Retina (tissue), 1 donor: ENCODE results near the gene ATXN2.
"Not testable (repeated sequence)": the region's sequence is repeated elsewhere in the genome, so short reads cannot be mapped to it uniquely, and the experiment has no call there.

Experiments used
- DNase-seq: peaks from one replicate; pipeline ENCODE4 v3.0.0-alpha.2; 2016

ATXN2 gene

DNA sequence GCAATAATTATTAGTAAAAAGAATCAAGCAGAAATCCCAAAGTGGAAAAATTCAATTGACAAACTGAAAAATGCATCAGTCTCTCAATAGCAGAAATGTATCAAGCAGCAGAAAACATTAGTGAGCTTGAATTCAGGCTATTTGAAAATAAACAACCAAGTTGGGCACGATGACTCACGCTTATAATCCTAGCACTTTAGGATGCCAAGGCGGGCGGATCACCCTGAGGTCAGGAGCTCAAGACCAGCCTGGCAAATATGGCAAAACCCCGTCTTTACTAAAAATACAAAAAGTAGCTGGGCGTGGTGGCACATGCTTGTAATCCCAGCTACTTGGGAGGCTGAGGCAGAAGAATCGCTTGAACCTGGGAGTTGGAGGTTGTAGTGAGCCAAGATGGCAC lies 106.1 kb downstream of the ATXN2 start:
- DNase-seq, result not testable (repeated sequence)

DNA sequence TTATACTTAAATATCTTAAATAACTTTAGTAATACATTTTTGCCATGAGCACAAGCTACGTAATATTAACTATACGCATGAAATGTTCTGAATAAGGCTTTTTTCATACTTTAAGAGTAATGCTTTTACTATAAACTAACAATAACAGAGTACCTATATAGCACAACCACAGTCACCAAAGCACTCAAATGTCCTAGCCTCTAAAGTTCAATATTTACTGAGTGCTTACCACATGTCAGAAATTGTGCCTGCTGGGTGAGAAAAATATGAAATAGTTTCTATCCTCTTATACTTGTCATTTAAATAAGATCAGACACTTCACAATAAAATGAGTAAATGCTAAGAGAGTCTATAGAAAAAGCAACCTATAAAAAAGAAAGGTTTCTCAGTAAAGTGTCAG lies 110.3 kb downstream of the ATXN2 start:
- no peak for DNase-seq

DNA sequence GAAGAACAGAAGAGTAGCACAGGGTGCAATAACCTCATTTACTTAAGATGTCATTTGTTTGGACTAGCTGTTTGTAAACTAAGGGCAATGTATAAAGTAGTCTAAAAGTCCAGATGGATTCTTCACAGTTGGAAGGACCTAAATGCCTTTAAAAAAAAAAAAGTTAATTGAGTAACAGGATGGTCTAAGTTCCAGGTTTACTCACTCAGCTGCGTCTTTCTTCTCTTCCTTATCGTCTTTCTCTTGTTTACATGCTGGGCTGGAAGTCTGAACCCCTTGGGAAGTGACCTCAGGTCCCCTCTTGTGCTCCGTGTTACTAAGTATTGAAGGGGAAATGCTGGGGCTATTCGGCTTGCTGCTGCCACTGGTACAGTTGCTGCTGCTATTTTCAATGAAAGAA lies 110.8 kb downstream of the ATXN2 start:
- no peak for DNase-seq

DNA sequence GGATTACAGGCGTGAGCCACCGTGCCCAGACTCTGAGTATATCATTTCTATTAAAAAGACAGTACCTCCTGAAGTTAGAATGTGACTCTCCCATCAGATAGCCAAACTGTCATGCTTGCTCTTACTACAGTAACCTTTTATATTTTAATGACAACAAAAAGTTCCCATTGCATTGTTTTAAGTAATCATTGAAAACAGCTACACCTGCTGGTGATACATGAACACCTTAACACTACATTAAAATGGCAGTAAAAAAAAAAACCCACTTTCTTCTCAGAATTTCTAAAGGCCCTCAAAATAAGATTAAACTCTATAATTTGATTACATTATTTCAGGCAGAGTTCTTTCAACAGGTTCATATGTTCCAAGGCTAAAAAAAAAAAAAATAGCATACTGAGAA lies 116.7 kb downstream of the ATXN2 start:
- DNase-seq, result no peak

DNA sequence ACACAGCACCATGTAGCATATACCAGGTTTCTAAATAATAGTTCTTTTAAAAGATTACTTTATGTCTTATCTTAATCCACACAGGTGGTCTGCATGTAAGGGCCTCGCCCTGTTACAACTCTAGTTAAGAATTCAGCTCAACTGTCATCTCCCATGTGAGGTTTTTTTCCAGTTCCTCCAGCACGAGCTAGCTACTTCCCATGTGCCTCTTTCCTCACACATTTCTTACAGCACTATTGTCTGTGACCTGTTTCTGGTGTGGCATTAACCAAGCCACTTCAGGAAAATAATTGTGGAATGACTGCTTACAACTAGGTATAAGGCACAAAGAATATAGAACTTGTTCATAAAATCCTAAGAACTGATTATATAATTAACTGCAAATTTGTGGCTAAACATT lies 127.9 kb downstream of the ATXN2 start:
- DNase-seq, result no peak

DNA sequence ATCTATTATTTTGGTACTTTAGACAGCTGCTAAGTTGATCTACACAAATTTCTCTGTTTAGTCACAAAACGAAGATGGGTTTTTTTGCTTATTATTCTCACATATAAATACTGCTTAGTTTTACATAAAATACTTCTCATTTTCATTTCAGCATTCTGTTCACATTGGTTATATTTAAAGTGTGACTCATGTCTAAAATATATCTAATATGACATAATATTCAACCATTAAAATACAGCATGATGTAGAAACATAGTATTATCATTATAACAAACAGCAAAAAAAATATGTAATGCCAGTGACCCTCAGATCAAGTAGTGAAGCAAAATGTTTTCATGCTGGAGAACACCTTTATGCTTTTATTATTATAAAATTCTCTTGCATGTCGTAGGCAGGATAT lies 129.7 kb downstream of the ATXN2 start:
- no peak for DNase-seq

DNA sequence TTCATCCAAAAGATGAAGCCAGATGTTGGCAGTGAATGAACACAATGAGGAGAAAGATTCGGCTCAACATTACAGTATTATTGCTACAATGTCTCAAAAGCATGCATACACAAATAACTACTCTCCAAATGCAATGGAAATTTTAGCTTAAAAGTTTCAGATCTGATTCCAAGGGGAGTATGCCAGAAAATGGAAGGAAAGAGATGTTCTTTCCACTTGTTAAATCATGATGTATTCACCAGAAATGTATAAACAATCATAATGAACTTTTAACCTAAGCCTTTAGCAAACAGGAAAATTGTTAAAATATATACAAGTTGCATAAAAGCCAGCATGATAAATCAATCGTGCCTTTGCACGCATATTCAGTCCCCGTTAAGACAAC lies 131.3 kb downstream of the ATXN2 start:
- no peak for DNase-seq

DNA sequence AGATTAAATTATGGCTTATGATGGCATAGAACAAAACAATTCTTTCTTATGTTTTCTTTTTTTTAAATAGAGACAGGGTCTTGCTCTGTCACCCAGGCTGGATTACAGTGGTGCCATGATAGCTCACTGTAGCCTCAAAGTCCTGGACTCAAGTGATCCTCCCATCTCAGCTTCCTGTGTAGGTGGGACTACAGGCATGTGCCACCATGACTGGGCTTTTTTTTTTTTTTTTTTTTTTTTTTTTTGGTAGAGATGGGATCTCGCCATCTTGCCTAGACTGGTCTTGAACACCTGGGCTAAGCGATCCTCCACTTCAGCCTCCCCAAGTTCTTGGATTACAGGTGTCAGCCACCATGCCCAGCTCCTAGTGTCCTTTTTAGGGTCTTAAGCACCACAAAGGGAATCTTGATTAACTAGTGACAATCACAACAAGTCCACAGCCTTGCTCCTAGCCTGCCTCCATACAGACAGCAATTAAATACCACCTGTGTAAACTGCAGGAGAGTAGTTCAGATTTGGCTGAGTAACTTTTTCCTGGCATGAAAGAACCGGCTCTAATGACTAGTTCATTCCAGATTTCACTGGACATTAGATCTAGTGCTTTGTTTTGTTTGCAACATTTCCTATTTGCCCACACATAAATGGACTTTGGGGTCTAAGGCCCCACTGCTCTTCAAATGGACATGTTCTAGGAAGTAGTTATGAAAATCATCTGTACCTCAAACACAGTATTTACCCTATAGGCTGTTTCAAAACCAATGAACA lies 131.8 kb downstream of the ATXN2 start:
- no peak for DNase-seq

DNA sequence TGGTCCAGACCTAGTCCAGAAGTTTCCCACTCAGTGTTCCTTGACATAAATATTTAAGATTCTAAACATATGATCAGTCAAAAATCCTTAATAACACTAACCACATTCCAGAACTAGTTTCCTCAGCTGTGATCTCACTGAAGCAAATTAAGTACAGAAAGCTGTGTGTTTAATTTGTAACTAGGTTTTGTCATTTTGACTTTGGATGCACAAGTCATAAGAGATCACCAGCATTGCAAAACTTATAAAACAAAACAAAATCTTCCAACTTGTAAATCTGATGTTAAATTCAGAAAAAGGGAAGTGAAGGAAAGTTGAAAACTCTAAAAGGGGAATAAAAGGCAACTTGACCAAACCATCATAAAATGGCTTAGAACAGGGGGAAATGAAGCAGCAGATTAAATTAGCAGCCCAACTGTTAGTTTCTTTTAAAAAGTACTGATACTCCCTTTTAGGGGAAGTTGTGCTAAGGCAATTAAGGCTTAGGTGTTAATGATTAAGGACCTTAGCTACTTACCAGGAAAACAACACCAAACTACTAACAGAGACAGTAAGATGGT lies 136.8 kb downstream of the ATXN2 start:
- no peak for DNase-seq

DNA sequence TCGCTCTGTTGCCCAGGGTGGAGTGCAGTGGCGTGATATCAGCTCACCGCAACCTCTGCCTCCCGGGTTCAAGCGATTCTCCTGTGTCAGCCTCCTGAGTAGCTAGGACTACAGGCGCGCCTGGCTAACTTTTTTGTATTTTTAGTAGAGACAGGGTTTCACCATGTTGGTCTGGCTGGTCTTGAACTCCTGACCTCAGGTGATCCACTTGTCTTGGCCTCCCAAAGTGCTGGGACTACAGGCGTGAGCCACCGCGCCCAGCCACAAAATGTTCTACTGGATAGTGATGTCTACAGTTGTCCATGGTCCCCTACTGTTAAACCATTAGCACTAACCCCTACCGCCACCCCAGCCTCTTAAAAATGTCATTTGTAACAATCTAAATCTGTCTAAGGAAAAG lies 139.0 kb downstream of the ATXN2 start:
- not testable (repeated sequence) for DNase-seq

DNA sequence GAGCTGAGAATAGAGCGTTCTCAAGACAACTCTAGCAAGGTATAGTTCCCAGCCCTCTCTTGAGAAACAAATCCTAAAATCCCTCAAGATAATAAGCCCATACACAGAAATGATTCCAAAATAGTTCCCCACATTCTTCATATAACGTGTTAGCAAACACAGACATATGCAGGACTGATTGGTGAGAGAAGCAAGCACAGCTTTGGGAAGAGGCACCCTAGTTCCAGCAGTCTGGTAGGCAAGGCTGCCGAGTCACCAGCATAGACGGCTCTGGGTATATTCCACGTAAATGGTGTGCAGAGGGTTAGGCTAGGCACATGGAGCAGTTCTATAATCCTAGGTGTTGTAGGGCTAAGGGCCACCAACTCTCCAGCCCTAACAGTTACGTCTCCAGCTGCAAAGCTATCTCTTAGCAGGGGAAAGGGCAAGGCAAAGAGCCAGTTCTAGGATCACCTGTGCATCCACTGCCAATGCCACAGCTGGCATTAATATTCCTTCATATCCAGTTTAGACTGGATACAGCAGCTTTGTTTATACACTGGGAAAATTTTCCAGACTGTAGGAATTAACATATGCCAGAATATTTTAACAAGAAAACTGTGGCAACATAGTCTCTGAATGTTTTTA lies 140.5 kb downstream of the ATXN2 start:
- no peak for DNase-seq

DNA sequence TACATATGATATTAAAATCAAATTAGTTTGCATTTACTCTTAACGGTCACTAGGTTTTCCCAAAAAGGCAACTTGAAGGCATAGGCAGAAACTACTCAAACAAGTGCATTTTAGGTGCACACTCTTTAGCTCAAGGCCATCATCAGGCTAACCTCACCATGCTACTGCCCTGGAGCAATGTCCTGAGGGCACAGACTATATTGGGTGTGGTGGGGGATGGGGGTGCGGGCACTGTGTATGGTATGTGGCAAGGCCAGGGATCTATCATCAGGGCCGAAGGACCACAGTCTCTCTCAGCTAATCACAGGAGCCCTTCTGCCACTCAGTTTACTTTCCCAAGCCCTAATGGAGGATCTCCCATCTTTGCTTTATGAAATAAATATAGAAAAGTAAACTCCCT lies 141.5 kb downstream of the ATXN2 start:
- no peak for DNase-seq

DNA sequence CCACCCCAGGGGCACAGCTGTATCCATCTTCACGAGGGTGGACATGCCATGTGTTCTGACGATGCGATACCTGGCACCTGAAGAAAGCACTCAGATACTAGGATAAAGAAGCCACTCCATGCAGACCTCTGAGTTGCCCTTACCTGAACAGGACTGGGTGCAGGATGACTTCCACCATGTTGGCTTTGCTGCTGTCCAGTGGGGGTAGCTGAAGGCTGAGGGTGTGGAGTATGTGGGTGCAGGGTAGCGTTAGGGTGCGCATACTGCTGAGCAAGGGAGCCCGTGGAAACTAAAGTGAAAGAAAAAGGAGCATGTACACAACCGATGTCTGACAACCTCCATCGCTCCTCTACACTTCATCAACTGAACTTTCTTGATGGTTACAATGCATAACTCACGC lies 142.0 kb downstream of the ATXN2 start:
- no peak for DNase-seq

DNA sequence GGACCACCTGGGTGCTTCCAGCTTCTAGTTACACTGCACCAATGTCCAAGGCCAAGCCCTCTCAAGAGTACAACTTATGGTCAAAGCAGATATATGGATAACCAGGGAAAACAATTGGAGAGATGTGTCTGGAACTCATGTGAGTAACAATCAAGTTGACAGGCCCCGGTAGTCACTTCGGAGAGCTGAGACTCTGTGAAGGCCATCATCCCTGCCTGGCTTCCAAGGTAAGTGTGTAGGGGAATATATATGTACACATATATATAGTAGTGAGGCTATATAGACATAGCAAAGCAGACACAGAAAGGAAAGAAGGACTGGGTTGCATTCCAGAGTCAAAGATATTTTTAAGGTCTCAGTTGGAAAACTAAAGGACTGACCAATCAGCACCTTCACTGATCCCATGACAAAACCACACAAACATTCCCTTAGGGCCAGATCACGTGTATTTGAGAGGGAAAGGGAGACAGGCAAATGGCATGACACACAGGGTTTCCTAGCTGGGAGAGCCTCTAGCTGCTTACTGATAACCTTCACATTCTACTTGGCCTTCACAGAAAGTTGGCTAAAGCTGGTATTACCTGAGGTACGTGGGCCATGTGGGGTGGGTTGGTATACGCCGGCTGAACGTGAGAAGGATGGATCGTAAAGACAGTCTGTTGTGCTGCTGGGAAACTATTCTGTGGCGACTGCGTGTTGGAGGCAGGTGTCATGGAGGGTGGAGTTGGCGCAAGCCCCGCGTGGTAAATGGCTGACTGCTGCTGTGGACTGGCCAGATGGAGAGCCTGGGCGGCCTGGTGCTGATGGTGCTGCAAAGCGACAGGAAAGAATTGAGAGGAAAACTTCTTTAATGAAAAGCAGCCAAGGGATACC lies 143.4 kb downstream of the ATXN2 start:
- no peak for DNase-seq

DNA sequence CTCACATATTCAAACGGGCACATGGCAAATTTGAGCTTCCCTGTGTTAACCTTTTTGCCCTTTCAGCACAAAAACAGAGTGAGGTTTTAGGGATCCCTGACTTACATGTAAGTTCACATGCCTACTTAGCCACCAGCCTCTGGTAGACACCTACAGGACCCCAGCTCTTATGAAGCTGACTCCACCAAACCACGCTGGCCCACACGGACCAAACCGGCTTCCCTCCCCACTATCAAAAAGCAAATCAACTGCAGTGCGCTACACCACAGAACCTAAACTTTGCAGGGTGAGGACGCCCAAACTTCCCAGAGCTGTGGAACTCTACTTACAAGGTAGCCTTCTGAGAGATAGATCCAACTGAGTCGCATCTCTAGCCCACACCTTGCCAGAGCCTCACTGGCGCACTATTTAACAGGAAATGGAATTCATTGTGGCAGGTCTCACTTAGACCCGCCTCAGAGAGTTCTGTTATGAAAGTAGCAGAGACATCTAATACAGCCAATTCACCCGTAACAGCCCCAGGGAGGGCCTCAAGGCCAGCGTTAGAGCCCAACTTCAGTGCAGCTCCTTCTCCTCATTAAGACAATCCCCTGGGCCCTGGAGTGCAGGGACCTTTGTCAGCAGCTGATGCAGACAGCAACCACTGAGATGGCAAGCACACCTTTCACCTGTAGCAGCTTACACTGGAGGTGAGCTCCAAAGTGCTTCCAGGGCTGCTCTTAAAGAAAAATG lies 144.2 kb downstream of the ATXN2 start:
- DNase-seq, result no peak

DNA sequence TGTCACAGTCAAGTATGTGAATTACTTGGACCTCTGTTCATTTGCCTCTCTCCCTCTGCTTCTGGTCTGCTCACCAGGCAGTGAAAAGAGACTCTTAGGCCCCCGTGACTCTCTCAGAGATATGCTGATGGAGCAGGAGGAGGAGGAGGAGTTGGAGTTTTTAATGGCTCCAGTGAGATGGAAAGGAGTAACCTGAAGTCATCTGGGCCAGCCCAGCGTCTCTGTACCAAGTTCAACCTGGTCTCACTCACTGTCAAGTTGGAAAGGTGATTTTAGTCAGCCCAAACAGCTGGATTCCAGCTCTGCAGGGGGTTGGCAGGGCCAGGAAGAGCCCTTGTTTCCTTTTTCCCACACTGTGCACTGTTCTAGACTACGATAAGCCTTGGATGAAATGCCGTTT lies 144.8 kb downstream of the ATXN2 start:
- no peak for DNase-seq

DNA sequence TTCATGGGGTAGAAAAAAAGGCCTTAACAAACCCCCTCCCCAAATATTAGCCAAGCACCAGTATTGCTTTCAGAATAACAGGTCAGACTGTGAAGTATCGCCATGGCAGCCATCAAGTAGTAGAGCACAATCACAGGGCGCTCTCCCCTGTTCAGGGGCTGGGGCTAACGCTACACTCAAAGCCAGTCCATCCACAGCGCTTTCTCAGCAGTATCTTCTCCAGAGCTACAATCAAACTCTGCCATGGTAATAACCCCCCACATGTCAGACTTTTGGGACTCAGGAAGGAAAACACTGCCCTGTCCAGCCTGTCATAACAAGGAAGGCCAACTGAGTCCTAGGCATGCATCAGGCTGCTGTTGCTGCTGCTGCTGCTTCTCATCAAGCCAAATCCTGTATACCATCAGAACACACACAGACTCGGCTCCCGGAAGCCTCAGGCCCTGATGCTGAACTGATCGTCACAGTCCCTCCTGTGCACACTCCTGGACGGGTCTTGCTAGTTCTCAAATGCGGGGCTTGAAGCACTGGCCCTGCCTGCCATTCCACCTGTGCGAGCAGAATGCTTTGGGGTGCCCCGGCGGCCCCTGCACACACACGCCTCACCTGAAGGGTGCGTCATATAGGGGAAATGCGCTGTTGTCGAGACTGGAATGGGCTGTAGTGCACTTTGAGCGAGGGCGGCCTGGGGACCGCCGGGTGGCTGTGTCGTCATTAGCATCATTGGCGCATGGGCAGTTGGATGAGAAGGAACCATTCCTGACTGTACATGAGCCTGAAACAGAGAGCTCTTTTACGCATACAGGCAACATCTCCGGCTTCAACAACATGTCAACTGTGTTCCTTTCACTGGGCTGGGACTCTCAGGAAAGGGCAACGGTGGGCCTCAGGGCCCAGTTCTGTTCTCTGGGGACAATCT lies 145.8 kb downstream of the ATXN2 start:
- DNase-seq, result no peak

DNA sequence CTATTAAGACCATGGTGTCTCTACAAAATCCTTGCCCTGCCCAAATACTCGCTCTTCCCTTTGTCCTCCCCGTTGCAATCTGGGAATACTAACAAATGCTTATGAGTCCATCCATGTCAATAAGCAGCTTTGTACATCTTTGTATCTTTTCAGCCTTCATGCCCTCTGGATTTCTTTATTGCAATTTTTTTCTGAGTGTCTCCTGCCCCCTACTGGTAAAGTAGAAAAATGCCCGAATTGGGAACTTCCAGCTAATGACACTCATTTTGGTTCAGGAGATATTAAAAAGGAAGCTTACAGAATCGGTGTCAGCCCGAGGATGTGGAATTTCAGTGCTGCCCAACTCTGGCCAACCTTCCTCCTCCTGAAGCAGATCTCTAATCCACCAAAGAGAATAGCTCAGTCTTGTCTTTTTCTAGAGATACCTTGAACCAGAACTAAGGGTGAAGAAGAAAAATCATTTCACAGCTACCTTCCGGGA lies 147.4 kb downstream of the ATXN2 start:
- peak; percentile 61 for DNase-seq

DNA sequence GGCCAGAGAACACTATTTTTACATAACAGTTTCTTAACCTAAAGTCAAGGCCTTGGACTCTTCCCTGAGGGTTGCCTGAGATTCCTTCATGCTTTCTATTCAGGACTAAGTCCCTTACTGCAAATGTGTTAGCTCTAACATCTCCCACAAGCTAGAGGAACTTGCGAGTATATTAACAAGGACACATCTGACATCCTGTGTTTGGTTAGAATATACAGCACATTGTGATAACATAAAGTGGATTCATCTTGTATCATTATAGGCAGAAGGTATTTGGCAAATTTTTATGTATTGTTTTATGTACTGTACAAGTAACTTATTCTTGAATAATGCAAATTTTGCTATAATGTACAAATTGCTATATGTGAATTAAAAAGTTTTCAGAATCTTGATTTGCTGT lies 147.9 kb downstream of the ATXN2 start:
- DNase-seq, result no peak

DNA sequence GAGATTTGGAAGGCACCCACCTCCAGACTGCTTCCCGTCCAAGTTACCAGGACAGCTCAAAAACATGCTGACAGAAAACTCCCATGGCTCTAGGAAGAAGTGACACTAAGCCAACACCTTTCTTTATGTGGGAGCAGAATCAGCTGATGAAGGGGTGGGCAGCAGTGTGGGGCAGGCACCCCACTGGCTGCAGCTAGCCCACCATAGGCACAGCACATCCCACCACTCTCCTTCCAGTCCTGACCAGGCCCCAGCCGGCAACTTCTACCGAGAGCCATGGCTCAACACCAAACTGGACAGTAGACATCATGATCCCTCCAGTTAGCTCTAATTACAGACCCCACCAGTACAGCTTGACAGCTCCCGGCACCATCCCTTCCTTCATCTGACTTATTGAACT lies 148.4 kb downstream of the ATXN2 start:
- no peak for DNase-seq
